ENCODE results near the gene LGI2.
"Not testable (repeated sequence)": the region's sequence is repeated elsewhere in the genome, so short reads cannot be mapped to it uniquely, and the experiment has no call there.

The LGI2 gene

DNA sequence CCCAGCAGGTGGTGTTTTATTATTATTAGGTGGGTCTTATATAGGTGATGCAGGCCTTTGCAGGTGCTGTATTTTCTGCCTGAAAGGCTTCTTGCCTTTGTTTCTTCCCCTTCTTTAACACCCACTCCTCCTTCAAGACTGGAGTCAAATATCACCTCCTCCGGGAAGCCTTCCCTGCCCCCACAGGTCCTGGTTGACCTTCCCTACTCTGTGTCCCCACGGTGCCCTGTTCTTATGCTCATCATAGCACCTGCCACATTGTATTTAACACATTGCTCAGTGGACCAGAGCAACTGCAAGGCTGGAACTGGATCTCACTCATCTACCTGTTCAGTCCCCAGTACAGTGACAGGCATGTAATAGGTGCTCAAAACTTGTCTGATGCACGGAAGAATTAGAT lies 39.8 kb upstream of the LGI2 start:
- H3K4me3 ChIP-seq (replicated peaks; ENCODE audit: low read depth, low read length) = no peak overlapping the region

DNA sequence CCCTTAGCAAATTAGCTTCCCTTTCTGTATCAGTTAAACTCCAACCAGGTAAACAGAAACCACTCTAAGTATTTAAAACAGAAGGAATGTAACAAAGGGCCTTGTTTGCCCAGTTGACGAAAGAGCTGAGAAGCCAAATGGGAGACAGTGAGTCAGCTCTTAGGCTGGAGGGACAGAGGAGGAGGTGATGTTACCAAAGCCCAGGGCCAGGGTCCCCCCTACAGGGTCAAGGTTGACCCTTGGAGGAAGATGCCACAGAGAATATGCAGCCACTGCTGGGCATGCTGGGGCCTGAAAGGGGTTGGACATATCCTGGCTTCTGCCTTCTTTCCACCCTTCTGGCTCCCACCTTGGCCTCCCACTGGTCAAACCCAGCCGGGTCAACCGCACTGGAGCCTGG lies 38.3 kb upstream of the LGI2 start:
- no peaks in the 10 kb centered on the region for H3K36me3 ChIP-seq (ENCODE audit: control insufficient read depth, insufficient read depth, low read length)
- DNase-seq (ENCODE audit: extremely low read depth, insufficient read length) = no peak
- TF ChIP-seq, protein P1, sequence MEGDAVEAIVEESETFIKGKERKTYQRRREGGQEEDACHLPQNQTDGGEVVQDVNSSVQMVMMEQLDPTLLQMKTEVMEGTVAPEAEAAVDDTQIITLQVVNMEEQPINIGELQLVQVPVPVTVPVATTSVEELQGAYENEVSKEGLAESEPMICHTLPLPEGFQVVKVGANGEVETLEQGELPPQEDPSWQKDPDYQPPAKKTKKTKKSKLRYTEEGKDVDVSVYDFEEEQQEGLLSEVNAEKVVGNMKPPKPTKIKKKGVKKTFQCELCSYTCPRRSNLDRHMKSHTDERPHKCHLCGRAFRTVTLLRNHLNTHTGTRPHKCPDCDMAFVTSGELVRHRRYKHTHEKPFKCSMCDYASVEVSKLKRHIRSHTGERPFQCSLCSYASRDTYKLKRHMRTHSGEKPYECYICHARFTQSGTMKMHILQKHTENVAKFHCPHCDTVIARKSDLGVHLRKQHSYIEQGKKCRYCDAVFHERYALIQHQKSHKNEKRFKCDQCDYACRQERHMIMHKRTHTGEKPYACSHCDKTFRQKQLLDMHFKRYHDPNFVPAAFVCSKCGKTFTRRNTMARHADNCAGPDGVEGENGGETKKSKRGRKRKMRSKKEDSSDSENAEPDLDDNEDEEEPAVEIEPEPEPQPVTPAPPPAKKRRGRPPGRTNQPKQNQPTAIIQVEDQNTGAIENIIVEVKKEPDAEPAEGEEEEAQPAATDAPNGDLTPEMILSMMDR (IDR thresholded peaks at IDR 0.05; ENCODE audit: insufficient read depth, low read length, poor library complexity, severe bottlenecking) = no peak
- no peak overlapping the region for H3K4me3 ChIP-seq (replicated peaks; ENCODE audit: low read depth, low read length)
- no peaks in the 10 kb centered on the region for H3K27me3 ChIP-seq (replicated peaks; ENCODE audit: control insufficient read depth, insufficient read depth, low read length)

More for the DNA sequence above, 39.8 kb upstream of the LGI2 start:
- Histone ChIP-seq H3K36me3 (ENCODE audit: control insufficient read depth, insufficient read depth, low read length) (no peaks in the 10 kb centered on the region), H3K27me3 (replicated peaks; ENCODE audit: control insufficient read depth, insufficient read depth, low read length) (no peaks in the 10 kb centered on the region)
- TF ChIP-seq, protein P1 (IDR thresholded peaks at IDR 0.05; ENCODE audit: insufficient read depth, low read length, poor library complexity, severe bottlenecking) = no peak
- DNase-seq (ENCODE audit: extremely low read depth, insufficient read length) = no peak

DNA sequence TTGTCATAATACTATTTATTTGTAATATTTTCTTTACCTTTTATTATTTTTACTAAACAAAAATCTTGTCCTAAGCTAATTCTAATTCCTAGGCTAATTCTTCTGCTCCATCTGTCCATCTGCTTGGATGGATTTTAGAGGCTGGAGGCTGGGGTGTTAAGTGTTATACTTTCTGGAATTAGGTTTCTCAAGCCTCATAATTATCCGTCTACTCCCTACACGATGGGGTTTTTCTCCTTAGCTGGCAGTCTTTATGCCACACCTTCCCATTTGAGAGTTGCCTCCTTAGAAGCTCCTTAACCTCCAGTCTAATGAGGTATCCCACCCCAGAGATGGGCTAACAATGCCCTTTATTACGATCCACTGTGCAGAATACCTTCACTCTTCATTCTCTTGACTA lies 37.6 kb upstream of the LGI2 start:
- DNase-seq (ENCODE audit: extremely low read depth, insufficient read length) = no peak
- H3K4me3 ChIP-seq (replicated peaks; ENCODE audit: low read depth, low read length) = no peak overlapping the region
- H3K27me3 ChIP-seq (replicated peaks; ENCODE audit: control insufficient read depth, insufficient read depth, low read length) = no peaks in the 10 kb centered on the region
- TF ChIP-seq, protein P1 (IDR thresholded peaks at IDR 0.05; ENCODE audit: insufficient read depth, low read length, poor library complexity, severe bottlenecking) = no peak
- no peaks in the 10 kb centered on the region for H3K36me3 ChIP-seq (ENCODE audit: control insufficient read depth, insufficient read depth, low read length)

DNA sequence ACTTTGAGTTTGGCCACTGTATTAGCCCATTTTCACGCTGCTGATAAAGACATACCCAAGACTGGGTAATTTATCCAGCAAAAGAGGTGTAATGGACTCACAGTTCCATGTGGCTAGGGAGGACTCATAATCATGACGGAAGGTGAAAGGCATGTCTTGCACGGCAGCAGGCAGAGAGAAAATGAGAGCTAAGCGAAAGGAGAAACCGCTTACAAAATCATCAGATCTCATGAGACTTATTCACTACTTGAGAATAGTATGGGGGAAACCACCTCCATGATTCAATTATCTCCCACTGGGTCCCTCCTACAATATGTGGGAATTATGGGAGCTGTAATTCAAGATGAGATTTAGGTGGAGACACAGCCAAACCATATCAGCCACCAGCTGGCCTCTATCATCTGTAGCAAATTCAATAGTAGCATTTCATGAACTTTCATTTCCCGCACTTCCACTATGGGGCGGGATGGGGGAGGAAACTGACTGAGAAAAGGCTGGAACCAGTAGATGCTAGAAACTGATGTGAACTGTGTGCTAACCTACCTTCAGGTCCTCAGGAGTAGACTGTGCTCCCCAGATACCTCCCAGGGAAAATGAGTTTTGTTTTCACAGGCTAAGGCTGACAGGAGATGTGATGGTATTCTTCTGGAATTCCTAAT lies 35.3 kb upstream of the LGI2 start:
- Histone ChIP-seq H3K36me3 (ENCODE audit: control insufficient read depth, insufficient read depth, low read length) (no peaks in the 10 kb centered on the region), H3K4me3 (replicated peaks; ENCODE audit: low read depth, low read length) (no peak overlapping the region), H3K27me3 (replicated peaks; ENCODE audit: control insufficient read depth, insufficient read depth, low read length) (no peaks in the 10 kb centered on the region)
- no peak for DNase-seq (ENCODE audit: extremely low read depth, insufficient read length)
- TF ChIP-seq, protein P1 (IDR thresholded peaks at IDR 0.05; ENCODE audit: insufficient read depth, low read length, poor library complexity, severe bottlenecking) = no peak

DNA sequence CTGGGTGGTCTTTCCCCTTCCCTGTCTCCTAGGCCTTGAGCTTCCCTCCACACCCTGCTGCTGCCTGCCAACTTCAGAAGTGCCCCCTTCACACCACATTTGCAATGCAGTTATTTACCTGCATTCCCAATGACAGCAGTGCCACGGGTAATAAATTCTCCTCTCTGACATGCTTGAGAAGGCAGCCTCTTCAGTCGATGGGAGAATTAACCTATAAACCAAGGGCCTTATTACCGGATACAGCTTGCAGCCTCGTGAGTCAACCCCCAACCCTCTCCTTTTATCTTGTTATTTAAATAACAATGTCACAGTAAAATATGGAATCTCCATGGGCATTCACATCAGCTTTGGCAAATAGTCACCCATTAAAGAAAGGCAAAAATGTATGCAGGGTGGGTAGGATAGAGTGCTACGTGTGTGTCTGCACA lies 34.7 kb upstream of the LGI2 start:
- no peaks in the 10 kb centered on the region for H3K27me3 ChIP-seq (replicated peaks; ENCODE audit: control insufficient read depth, insufficient read depth, low read length)
- H3K4me3 ChIP-seq (replicated peaks; ENCODE audit: low read depth, low read length) = no peak overlapping the region

DNA sequence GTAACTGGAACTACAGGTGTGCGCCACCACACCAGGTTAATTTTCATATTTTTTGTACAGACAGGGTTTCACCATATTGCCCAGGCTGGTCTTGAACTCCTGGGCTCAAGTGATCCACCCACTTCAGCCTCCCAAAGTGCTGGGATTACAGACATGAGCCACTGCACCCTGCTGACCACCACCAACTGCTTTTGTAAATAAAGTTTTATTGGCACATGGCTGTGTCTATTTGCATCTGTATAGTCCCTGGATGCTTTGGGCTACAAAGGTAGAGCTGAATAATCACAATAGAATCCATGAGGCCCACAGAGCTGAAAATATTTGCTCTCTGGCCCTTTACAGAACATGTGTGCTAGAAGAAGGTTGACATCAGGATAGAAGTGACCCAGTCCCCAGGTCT lies 33.7 kb upstream of the LGI2 start:
- H3K4me3 ChIP-seq (replicated peaks; ENCODE audit: low read depth, low read length); H3K36me3 ChIP-seq (ENCODE audit: control insufficient read depth, insufficient read depth, low read length); DNase-seq (ENCODE audit: extremely low read depth, insufficient read length); H3K27me3 ChIP-seq (replicated peaks; ENCODE audit: control insufficient read depth, insufficient read depth, low read length): not testable (repeated sequence)

More for the DNA sequence above, 34.7 kb upstream of the LGI2 start:
- TF ChIP-seq, protein P1 (IDR thresholded peaks at IDR 0.05; ENCODE audit: insufficient read depth, low read length, poor library complexity, severe bottlenecking) = no peak
- DNase-seq (ENCODE audit: extremely low read depth, insufficient read length) = no peak
- H3K36me3 ChIP-seq (ENCODE audit: control insufficient read depth, insufficient read depth, low read length) = no peaks in the 10 kb centered on the region

All from GM06990 (cell line).